AG04450 (cell line): ENCODE results near the gene NEURL1. TPM values are rescaled to one million over a fixed set of nuclear protein-coding genes. Genes with fewer than 3 reads are reported as not detected.
A peak's percentile ranks its signal among the peaks of the same experiment; 100 is the strongest.

Experiments
- CTCF ChIA-PET: fragments of 300-600, 350-600 bp; formaldehyde crosslinking; extraction: SDS; loops from one replicate; lab custom pipeline; 2022; ENCODE audit warnings: antibody characterized with exemption, inconsistent platforms; lab: Charles Lee
- POLR2A ChIA-PET: fragments of 350-600 bp; formaldehyde crosslinking; extraction: SDS; loops from one replicate; lab custom pipeline; 2021; ENCODE audit warnings: antibody characterized with exemption, inconsistent platforms; lab: Yijun Ruan, JAX
- DNase-seq: peaks from one replicate; pipeline ENCODE4 v3.0.0-alpha.2; 2011; ENCODE audit warnings: low read depth, low spot score
- H3K27ac ChIP-seq: one replicate; pipeline ENCODE4 v1.5.1; 2012; ENCODE audit warnings: low read depth, low read length, control low read depth
- H3K27me3 ChIP-seq: one replicate; pipeline ENCODE4 v1.6.0; 2012; ENCODE audit warnings: low read length; ENCODE audit not compliant: control insufficient read depth, insufficient read depth
- H3K4me3 ChIP-seq: 2 replicates; pipeline ENCODE4 v1.5.1; 2011; ENCODE audit warnings: mild to moderate bottlenecking, low read depth, low read length, control low read depth
- H3K9me3 ChIP-seq: 2 replicates; pipeline ENCODE4 v1.5.1; 2012; ENCODE audit warnings: low read length; ENCODE audit not compliant: control insufficient read depth, insufficient read depth
- polyA plus RNA-seq: library from polyadenylated mRNA; depleted of rRNA; stranded (reverse); fragments of >200 nt; gene quantifications from 2 replicates; pipeline ENCODE4 v1.2.3, GENCODE V29; 2011
- TF ChIP-seq, protein P1 (sequence below): IDR thresholded peaks from 2 replicates; pipeline ENCODE4 v1.5.1; 2011; ENCODE audit warnings: low read depth, low read length, control low read depth, inconsistent platforms

The NEURL1 gene
- polyA plus RNA-seq, 1 experiment = 0.67 TPM

DNA sequence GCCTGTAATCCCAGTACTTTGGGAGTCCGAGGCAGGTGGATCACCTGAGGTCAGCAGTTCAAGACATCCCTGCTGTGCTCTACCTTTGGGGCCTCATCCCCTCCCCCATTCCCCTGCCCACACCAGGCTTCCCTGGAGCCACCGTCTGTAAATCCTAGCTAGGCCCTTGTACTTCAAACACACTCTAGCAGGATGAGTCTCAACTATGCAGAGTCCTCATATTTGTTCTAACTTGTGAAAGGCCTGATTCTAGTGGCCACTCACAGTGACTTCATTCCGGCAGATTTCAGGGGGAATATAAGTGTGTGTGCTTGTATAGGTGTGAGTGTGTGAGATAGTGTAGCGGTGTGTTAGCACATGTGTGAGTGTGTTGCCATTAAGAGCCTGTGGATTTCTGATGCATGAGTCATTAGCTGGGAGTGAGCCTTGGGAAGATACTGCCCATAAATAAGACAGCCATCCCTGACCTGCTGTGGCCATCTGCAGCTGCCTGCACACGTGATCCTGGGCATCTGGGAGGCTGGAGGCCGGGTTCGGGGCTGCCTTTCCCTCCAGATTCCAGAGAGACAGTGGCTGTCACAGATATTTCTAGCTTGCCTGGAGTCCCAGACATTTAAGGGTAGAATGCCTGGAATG is 1.7 kb upstream of the NEURL1 start:
- peak; percentile 92 for DNase-seq
- ChIA-PET CTCF (interaction anchor here (0.6 to 2.6 kb wide), 6 partner anchors 9 to 195 kb away, joined by 3 to 10 read pairs (median 4); no protein-coding TSS in a partner anchor), POLR2A (interaction anchor here (0.6 kb wide), 2 partner anchors 40 to 96 kb away, joined by 3 read pairs; partner anchors contain the start of genes ATP5MK and PDCD11)
- Histone ChIP-seq H3K27me3 (peaks cover 40% of the 10 kb centered on the region), H3K4me3 (no peak overlapping the region), H3K9me3 (no peaks in the 10 kb centered on the region; the same call in 1 of the 2 replicates), H3K27ac (no peak overlapping the region)
- TF ChIP-seq, protein P1, sequence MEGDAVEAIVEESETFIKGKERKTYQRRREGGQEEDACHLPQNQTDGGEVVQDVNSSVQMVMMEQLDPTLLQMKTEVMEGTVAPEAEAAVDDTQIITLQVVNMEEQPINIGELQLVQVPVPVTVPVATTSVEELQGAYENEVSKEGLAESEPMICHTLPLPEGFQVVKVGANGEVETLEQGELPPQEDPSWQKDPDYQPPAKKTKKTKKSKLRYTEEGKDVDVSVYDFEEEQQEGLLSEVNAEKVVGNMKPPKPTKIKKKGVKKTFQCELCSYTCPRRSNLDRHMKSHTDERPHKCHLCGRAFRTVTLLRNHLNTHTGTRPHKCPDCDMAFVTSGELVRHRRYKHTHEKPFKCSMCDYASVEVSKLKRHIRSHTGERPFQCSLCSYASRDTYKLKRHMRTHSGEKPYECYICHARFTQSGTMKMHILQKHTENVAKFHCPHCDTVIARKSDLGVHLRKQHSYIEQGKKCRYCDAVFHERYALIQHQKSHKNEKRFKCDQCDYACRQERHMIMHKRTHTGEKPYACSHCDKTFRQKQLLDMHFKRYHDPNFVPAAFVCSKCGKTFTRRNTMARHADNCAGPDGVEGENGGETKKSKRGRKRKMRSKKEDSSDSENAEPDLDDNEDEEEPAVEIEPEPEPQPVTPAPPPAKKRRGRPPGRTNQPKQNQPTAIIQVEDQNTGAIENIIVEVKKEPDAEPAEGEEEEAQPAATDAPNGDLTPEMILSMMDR = no peak

DNA sequence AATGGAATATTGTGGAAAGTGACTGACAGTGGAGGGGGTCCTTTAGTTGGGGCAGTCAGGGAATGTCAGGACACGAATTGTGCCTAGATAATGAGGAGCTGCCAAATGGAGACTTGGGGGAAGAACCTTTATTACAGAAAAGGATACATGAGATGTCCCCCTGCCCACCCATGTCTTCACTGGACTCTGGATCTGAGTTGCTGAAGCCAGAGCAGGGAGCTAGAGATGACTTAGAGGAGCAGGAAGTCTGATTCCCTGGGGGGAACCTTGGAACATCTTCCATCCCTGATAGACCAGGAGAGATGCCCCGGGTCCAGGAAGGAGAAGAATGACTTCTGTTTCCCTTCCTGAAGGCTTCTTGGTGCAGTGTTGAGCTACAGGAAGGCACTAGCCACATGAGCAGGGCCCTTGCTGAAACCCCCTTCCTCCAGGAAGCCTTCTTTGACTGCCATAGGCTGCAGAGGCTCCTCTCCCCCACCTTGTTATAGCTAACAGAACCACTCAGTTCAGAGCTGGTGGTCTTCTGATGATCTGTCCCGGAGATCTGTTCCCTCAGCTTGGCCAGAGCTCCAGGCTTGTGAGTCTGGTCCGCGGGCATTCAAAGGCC is 747 bp upstream of the NEURL1 start:
- Histone ChIP-seq H3K27me3 (peaks cover 49% of the 10 kb centered on the region), H3K27ac (no peak overlapping the region), H3K9me3 (no peaks in the 10 kb centered on the region; the same call in 1 of the 2 replicates), H3K4me3 (no peak overlapping the region)
- CTCF ChIA-PET = interaction anchor here (0.6 to 2.6 kb wide), 6 partner anchors 8 to 194 kb away, joined by 3 to 10 read pairs (median 4); no protein-coding TSS in a partner anchor
- DNase-seq = no peak
- TF ChIP-seq, protein P1 = no peak
- POLR2A ChIA-PET = interaction anchor here (0.6 kb wide), 1 partner anchor 97 kb away, joined by 3 read pairs; the partner anchor contains the start of genes ATP5MK and PDCD11

DNA sequence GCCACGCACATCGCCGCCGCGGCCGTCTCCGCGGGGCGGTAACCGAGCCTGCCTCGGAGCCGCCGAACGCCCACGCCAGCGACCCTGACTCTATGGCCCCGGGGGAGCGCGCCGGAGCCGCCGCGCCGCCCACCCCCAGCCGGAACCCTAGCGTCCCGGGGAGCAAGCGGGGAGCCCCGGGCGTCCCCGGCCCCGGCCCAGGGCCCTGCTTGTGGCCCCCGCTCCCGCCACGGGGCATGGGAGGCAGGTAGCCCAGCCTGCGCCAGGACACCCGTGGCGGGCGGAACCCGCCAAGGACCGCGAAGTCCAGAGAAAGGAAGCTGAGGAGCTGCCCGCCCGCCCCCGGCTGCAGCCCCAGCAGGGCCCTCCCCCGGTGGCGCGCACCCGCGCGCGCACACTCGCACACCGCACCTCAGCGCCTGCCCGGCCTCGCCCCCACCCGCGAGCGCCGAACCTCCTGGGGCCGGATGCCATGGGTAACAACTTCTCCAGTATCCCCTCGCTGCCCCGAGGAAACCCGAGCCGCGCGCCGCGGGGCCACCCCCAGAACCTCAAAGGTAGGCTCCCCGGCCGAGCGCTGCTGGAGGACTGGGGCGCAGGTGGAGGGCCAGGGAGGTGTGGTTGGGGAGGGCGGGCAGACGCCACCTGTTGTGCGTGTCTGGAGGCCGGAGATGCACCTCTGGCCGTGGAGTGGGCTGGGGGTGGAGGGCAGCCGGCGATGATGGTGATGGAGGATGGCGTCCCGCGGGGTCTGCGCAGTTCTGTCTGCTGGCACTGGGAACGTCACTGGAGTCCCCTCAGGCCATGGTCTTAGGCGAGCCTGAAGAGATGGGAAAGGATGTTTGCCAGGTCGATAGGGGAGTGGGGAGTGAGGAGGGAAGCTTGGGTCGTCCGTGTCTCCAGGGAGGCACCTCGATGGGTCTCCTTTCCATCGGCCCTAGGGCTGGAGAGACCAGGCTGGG is 692 bp downstream of the NEURL1 start:
- peaks cover 54% of the 10 kb centered on the region for H3K27me3 ChIP-seq
- no peaks in the 10 kb centered on the region; the same call in 1 of the 2 replicates for H3K9me3 ChIP-seq
- TF ChIP-seq, protein P1 = no peak
- H3K4me3 ChIP-seq = peak overlapping the region; percentile 44
- POLR2A ChIA-PET = no interaction called here
- CTCF ChIA-PET = interaction anchor here (1.1 kb wide), 1 partner anchor 9 kb away, joined by 3 read pairs; no protein-coding TSS in a partner anchor
- DNase-seq = no peak
- H3K27ac ChIP-seq = no peak overlapping the region

DNA sequence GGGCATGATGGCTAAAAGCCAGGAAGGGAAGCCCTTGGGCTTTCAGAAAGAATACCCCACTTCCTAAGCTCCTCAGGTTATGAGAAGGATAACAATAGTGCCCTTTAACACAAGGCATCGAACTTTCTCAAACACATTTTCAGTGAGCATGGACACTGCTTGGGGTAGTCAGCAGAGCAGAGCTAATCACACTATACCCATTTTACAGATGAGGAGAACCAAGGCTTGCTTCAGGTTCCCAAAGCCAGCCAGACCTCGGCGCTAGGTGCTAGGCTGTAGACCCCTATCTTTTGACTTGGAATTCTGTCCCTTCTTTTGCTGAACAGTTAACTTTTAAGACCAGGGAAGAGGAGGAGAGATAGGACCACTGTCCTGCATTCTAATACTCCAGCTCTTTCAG is 1.8 kb downstream of the NEURL1 start:
- POLR2A ChIA-PET = no interaction called here
- TF ChIP-seq, protein P1 = no peak

More for the DNA sequence above, 1.8 kb downstream of the NEURL1 start:
- CTCF ChIA-PET = interaction anchor here (1.1 kb wide), 1 partner anchor 10 kb away, joined by 3 read pairs; no protein-coding TSS in a partner anchor
- H3K27ac ChIP-seq = no peak overlapping the region
- H3K27me3 ChIP-seq = peaks cover 62% of the 10 kb centered on the region
- no peak overlapping the region for H3K4me3 ChIP-seq
- H3K9me3 ChIP-seq = no peaks in the 10 kb centered on the region; the same call in 1 of the 2 replicates
- no peak for DNase-seq
